CD4-positive, alpha-beta T cell treated with Interleukin-15 for 1 hour (primary cell): Measurements from ENCODE around the gene RASA3.
"Not testable (repeated sequence)": the region's sequence is repeated elsewhere in the genome, so short reads cannot be mapped to it uniquely, and the experiment has no call there.

ENCODE experiments used
- DNase-seq: peaks from one replicate; pipeline ENCODE4 v3.0.0-alpha.2; 2020

RASA3 gene

GRCh38 chr13:114030666-114031610 lies 101.5 kb downstream of the RASA3 start:
- DNase-seq, result no peak

GRCh38 chr13:114029866-114030625 lies 102.4 kb downstream of the RASA3 start:
- DNase-seq, result no peak

- DNase-seq, result no peak
Observed at GRCh38 chr13:114027826-114028225, 104.6 kb downstream of the RASA3 start.

GRCh38 chr13:114027046-114027715 lies 105.2 kb downstream of the RASA3 start:
- no peak for DNase-seq

GRCh38 chr13:114026481-114026880 lies 105.9 kb downstream of the RASA3 start:
- no peak for DNase-seq

- no peak for DNase-seq
Observed at GRCh38 chr13:114025714-114026431, 106.5 kb downstream of the RASA3 start.

- no peak for DNase-seq
Observed at GRCh38 chr13:114025405-114025713, 107.1 kb downstream of the RASA3 start.

- no peak for DNase-seq
Observed at GRCh38 chr13:114024603-114025404, 107.6 kb downstream of the RASA3 start.

GRCh38 chr13:114023716-114024602 lies 108.5 kb downstream of the RASA3 start:
- DNase-seq, result no peak

- DNase-seq, result no peak
Observed at GRCh38 chr13:114022876-114023275, 109.5 kb downstream of the RASA3 start.

GRCh38 chr13:114022309-114022669 lies 110.1 kb downstream of the RASA3 start:
- DNase-seq, result no peak

- no peak for DNase-seq
Observed at GRCh38 chr13:114021464-114022308, 110.7 kb downstream of the RASA3 start.

- DNase-seq, result no peak
Observed at GRCh38 chr13:114020750-114021463, 111.5 kb downstream of the RASA3 start.

GRCh38 chr13:114020134-114020533 lies 112.3 kb downstream of the RASA3 start:
- not testable (repeated sequence) for DNase-seq

GRCh38 chr13:114019367-114019766 lies 113.1 kb downstream of the RASA3 start:
- peak; percentile 46 for DNase-seq

GRCh38 chr13:114018461-114019055 lies 113.9 kb downstream of the RASA3 start:
- no peak for DNase-seq

GRCh38 chr13:114017966-114018365 lies 114.5 kb downstream of the RASA3 start:
- no peak for DNase-seq

GRCh38 chr13:114017028-114017630 lies 115.3 kb downstream of the RASA3 start:
- no peak for DNase-seq
